ENCODE data around the gene MAN2A1. TPM values are rescaled to one million over a fixed set of nuclear protein-coding genes. Genes with fewer than 3 reads are reported as not detected.

MAN2A1 gene
- total RNA-seq, 1 experiment from 2014 or later, result 78.0 TPM

DNA sequence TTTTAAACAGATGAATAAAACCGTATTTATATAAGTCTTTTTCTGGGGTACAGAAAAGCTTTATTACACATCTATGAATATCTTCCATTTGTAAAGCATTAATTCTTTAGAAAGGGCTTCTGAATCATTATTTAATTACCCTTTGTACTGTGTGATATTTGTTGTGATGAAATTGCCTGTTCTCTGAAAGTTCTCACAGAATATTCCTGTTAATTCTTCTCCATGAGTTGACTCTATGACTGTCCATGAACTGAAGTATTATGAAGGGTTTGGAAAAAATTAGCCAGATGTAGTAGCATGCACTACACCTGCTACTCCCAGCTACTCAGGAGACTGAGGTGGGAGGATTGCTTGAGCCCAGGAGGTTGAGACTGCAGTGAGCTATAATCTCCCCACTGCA lies 127.0 kb downstream of the MAN2A1 start:
- H3K4me1 Mint-ChIP-seq, result peaks cover 3 to 5% of the 10 kb centered on the region in 2 experiments; a peak in 1 of 4 replicates
- H3K27ac ChIP-seq (ENCODE audit: insufficient read length, low read depth, low read length), result no peak overlapping the region
- no peak overlapping the region for H3K27ac Mint-ChIP-seq
- no peaks in the 10 kb centered on the region for H3K9me3 Mint-ChIP-seq
- DNase-seq, result no peak
- no peak overlapping the region for H4K5ac ChIP-seq (ENCODE audit: insufficient read length, low read depth, low read length)
- no peak overlapping the region for H3K4ac ChIP-seq (ENCODE audit: low read depth, low read length)
- no peak overlapping the region for H3K18ac ChIP-seq (ENCODE audit: insufficient read length, low read depth, low read length)
- H2AK5ac ChIP-seq (ENCODE audit: insufficient read length, low read length), result no peak overlapping the region
- H3K27me3 ChIP-seq (ENCODE audit: insufficient read depth, low read length), result no peaks in the 10 kb centered on the region
- H3K36me3 Mint-ChIP-seq (ENCODE audit: insufficient read depth in 1 of 3, low read depth in 3 of 3), result peaks cover 15 to 37% (median 33%) of the 10 kb centered on the region in 3 experiments; a peak in 6 of 7 replicates
- H4K91ac ChIP-seq (ENCODE audit: insufficient read length, low read depth, low read length), result no peak overlapping the region
- H3K4me2 ChIP-seq (ENCODE audit: insufficient read depth, insufficient read length, low read length), result no peak overlapping the region
- H2BK120ac ChIP-seq (ENCODE audit: low read depth, low read length, poor library complexity, severe bottlenecking), result no peak overlapping the region
- no peaks in the 10 kb centered on the region for H3K79me2 ChIP-seq (ENCODE audit: insufficient read depth, low read length)
- no peak overlapping the region for H3K9ac ChIP-seq (ENCODE audit: extremely low read depth, insufficient read length, low read length)
- no peak overlapping the region for H3K23ac ChIP-seq (ENCODE audit: insufficient read length, low read depth, low read length)
- H3K56ac ChIP-seq (ENCODE audit: insufficient read length, low read depth, low read length), result no peak overlapping the region
- no peak overlapping the region for H3K4me3 Mint-ChIP-seq
- no peaks in the 10 kb centered on the region for H3K9me3 ChIP-seq (ENCODE audit: control insufficient read depth, low read depth, low read length)
- no peak overlapping the region for H3K14ac ChIP-seq (ENCODE audit: insufficient read depth, low read length)
- H2AFZ ChIP-seq (ENCODE audit: low read length), result no peak overlapping the region
- H3K27me3 Mint-ChIP-seq (ENCODE audit: low read depth), result no peaks in the 10 kb centered on the region
- H4K8ac ChIP-seq (replicated peaks; ENCODE audit: insufficient read length, low read depth, low read length), result no peak overlapping the region
- no peak overlapping the region for H3T11ph ChIP-seq (ENCODE audit: low read length)
- H2BK20ac ChIP-seq (ENCODE audit: low read depth, low read length, poor library complexity, severe bottlenecking), result no peak overlapping the region
- H2BK5ac ChIP-seq (ENCODE audit: insufficient read length, low read length), result no peak overlapping the region
- no CpG with 5 or more reads among the region's 1 CpG for WGBS (ENCODE audit: extremely low coverage, insufficient read length, low lambda C conversion rate)
- H3K79me1 ChIP-seq (ENCODE audit: insufficient read depth, low read depth, low read length, poor library complexity, severe bottlenecking), result no peaks in the 10 kb centered on the region
- no peaks in the 10 kb centered on the region for H4K20me1 ChIP-seq (ENCODE audit: control insufficient read depth, insufficient read depth, insufficient read length)
- H3K4me1 ChIP-seq (ENCODE audit: insufficient read depth, low read length), result no peaks in the 10 kb centered on the region
- no peaks in the 10 kb centered on the region for H3K23me2 ChIP-seq (ENCODE audit: insufficient read length, low read depth, low read length, poor library complexity, severe bottlenecking)
- TF ChIP-seq, protein P1, sequence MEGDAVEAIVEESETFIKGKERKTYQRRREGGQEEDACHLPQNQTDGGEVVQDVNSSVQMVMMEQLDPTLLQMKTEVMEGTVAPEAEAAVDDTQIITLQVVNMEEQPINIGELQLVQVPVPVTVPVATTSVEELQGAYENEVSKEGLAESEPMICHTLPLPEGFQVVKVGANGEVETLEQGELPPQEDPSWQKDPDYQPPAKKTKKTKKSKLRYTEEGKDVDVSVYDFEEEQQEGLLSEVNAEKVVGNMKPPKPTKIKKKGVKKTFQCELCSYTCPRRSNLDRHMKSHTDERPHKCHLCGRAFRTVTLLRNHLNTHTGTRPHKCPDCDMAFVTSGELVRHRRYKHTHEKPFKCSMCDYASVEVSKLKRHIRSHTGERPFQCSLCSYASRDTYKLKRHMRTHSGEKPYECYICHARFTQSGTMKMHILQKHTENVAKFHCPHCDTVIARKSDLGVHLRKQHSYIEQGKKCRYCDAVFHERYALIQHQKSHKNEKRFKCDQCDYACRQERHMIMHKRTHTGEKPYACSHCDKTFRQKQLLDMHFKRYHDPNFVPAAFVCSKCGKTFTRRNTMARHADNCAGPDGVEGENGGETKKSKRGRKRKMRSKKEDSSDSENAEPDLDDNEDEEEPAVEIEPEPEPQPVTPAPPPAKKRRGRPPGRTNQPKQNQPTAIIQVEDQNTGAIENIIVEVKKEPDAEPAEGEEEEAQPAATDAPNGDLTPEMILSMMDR (conservative IDR thresholded peaks at IDR 0.05), result no peak
- no peak overlapping the region for H2BK12ac ChIP-seq (ENCODE audit: insufficient read length, low read depth, low read length)
- H2BK15ac ChIP-seq (ENCODE audit: low read depth, low read length), result no peak overlapping the region

Data from H9 (cell line).